Measurements from ENCODE around the gene VEGFA.

DNA sequence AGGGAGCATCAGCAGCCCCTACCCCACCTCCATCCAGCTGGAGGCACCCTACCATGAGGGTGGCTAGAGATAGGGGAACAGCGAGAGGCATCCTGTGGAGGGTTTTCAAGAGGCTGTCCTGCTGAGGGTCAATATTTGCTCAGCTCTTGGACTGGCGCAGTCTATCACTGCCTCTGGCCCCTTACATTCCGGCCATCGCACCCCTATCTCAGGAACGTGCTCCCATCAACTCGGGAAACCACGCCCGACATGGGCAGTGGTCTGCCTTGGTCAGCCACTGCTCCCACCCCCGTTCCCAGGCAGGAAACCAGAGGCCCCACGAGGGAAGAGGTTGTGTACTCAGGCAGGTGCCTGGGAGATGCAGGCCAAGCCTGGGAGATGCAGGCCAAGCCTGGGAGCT is 57.9 kb downstream of the VEGFA start:
- TF ChIP-seq, protein P1, sequence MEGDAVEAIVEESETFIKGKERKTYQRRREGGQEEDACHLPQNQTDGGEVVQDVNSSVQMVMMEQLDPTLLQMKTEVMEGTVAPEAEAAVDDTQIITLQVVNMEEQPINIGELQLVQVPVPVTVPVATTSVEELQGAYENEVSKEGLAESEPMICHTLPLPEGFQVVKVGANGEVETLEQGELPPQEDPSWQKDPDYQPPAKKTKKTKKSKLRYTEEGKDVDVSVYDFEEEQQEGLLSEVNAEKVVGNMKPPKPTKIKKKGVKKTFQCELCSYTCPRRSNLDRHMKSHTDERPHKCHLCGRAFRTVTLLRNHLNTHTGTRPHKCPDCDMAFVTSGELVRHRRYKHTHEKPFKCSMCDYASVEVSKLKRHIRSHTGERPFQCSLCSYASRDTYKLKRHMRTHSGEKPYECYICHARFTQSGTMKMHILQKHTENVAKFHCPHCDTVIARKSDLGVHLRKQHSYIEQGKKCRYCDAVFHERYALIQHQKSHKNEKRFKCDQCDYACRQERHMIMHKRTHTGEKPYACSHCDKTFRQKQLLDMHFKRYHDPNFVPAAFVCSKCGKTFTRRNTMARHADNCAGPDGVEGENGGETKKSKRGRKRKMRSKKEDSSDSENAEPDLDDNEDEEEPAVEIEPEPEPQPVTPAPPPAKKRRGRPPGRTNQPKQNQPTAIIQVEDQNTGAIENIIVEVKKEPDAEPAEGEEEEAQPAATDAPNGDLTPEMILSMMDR (conservative IDR thresholded peaks at IDR 0.05): no peak
- no peak for TF ChIP-seq ZFX (IDR thresholded peaks at IDR 0.05)
